Measurements from ENCODE around the gene FAM227A.

Gene FAM227A

DNA sequence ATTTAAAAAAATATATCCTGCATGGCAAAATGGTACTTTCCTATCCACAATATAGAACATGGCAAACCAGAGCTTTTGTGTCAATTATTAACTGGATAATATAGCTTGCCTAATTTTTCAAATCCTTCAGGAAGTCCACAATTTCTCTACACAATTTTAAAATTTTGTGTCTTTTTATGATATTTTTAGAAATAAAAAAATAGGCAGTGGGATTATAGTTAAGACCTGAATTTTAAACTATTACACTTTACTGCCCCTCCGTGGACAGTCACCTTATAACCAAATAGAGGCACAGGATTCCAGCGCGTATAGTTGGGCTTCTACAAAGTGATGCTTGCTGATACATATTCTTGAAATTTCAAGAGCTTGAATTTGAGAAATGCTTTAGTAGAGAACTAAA, 84.1 kb downstream of the FAM227A start:
- no peaks in the 10 kb centered on the region for H3K36me3 ChIP-seq (ENCODE audit: control insufficient read depth, insufficient read depth, low read length)
- no peak overlapping the region for H3K27ac ChIP-seq (ENCODE audit: insufficient read depth, low read depth, low read length, poor library complexity, severe bottlenecking)
- 12 to 13% methylated on average over 2 to 3 of the region's 3 CpGs for WGBS, 2 experiments
- H3K27me3 ChIP-seq (ENCODE audit: control insufficient read depth, insufficient read depth, low read length, poor library complexity, severe bottlenecking): peaks cover 5% of the 10 kb centered on the region
- no peaks in the 10 kb centered on the region for H3K9me3 ChIP-seq (ENCODE audit: control insufficient read depth, low read length)
- H3K4me3 ChIP-seq (ENCODE audit: insufficient read depth, low read depth, low read length): no peak overlapping the region
- peaks cover 8% of the 10 kb centered on the region for H3K4me1 ChIP-seq (ENCODE audit: control insufficient read depth, insufficient read depth, low read length)

DNA sequence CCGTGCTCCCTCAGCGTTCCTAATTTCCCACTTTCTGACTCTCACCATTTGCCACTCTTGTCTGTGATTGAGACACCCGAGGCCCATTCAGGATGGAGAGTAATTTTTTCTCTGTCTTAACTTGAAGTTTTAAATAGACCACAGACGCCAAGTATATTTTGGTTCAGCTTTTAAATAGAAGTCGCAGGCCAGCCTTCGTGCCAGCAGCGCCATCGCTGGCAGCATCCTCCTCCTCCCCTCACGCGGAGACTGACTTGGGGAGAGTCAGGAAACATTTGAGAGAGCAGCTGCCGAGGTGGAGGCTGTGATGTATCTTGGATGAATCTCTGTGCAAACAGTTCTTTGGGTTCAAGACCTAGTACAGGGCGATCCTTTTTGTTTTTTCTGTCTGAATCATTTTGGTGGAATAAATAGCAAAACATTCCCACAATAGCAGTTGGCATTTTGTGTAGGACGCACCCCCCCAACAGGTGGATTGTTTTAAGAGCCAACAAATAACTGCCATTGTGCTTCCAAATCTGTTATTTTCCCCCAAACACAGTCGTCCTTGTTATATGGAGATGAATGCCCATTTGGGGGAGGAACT, 85.3 kb downstream of the FAM227A start:
- WGBS, 2 experiments: 6 to 7% methylated on average over 13 to 14 of the region's 14 CpGs
- H3K27me3 ChIP-seq (ENCODE audit: control insufficient read depth, insufficient read depth, low read length, poor library complexity, severe bottlenecking): peaks cover 5% of the 10 kb centered on the region
- H3K9me3 ChIP-seq (ENCODE audit: control insufficient read depth, low read length): no peaks in the 10 kb centered on the region
- peaks cover 8% of the 10 kb centered on the region for H3K4me1 ChIP-seq (ENCODE audit: control insufficient read depth, insufficient read depth, low read length)
- H3K4me3 ChIP-seq (ENCODE audit: insufficient read depth, low read depth, low read length): peak overlapping the region; percentile 54
- peak overlapping the region; percentile 77 for H3K27ac ChIP-seq (ENCODE audit: insufficient read depth, low read depth, low read length, poor library complexity, severe bottlenecking)
- H3K36me3 ChIP-seq (ENCODE audit: control insufficient read depth, insufficient read depth, low read length): no peaks in the 10 kb centered on the region

DNA sequence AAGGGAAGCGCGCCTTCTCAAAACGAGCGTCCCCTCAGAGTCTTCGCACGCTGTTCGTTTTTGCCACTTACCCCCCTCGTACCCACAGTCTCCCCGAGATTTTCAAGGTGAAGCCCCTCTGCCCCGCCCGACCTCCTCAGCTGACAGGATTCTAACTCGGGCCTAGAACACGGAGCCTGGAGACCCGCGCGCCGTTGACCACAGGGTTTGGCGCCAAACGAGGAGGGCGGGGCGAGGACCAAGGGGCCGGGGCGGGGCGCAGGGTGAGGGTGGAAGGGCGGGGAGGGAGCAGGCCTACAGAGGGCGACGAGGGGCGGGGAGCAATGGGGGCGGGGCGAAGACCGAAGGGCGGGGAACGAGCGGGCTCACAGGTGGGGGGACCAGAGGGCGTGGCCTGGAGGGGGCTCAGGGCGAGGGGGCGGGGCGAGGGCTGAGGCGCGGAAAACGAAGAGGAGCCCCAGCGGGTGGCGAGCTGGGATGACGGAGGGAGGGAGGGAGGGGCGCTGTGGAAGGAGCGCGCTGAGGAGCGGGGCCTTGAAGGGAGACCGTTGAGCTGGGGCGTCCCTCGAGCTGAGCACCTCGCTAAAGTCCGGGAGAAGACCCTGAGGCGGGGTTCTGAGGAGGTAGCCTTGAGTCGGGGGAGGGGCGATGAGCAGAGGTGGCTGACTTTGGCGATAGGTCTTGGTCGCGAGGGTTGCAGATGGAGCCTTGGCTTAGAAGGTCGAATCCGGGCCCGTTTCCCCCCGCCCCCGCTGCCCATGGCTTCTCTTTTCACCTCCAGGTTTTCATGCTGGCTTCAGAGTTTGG, 86.0 kb downstream of the FAM227A start, which contains the start of gene DMC1:
DMC1 (minus strand) TSS at position 212 of the 807 bp plus-strand sequence. CDS start 1,927 bp downstream, outside the sequence.
- Histone ChIP-seq H3K9me3 (ENCODE audit: control insufficient read depth, low read length) (no peaks in the 10 kb centered on the region), H3K4me3 (ENCODE audit: insufficient read depth, low read depth, low read length) (peak within 1 kb of the TSS; percentile 54), H3K4me1 (ENCODE audit: control insufficient read depth, insufficient read depth, low read length) (peaks cover 8% of the 10 kb centered on the region), H3K36me3 (ENCODE audit: control insufficient read depth, insufficient read depth, low read length) (no peaks in the 10 kb centered on the region), H3K27ac (ENCODE audit: insufficient read depth, low read depth, low read length, poor library complexity, severe bottlenecking) (peak within 1 kb of the TSS; percentile 77), H3K27me3 (ENCODE audit: control insufficient read depth, insufficient read depth, low read length, poor library complexity, severe bottlenecking) (peaks cover 5% of the 10 kb centered on the region)
- WGBS, 2 experiments: 0% methylated on average over 63 to 64 of the region's 64 CpGs

DNA sequence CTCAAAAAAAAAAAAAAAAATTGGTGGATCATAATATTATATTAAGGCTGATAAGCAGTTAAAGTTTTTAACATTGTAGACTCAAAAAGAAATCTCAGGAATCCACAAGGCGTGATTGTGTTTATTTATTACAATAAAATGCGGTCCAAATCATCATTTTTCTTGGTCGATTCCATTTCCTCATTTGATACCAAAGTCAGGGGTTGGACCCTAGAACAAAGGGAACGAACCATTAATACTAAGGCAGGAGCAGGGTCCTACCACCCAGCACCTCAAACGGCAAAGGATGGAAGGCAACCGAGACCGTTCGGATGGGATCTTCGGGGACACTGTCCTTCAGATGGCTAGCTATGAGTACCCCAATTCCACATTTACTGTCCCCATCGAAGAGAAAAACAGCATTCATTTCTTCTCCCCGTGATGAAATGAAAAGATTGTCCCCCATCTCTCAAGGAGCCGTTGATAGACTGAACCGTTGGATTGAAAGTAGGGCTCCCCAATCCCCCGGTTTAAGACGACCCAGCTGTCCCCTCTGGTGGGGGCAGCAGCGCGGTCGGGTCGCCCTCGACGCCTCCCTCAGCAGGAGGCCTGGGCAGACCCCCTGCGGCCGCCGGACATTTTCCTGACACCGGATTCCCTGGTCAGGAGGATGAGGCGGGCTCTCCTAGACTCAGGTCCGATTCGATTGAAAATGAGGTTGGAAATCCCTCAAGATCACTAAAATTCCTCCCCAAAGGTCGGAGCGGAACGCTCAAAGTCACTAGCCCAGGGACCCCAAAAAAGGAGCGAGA, 86.8 kb downstream of the FAM227A start:
- Histone ChIP-seq H3K27me3 (ENCODE audit: control insufficient read depth, insufficient read depth, low read length, poor library complexity, severe bottlenecking) (peaks cover 5% of the 10 kb centered on the region), H3K36me3 (ENCODE audit: control insufficient read depth, insufficient read depth, low read length) (no peaks in the 10 kb centered on the region), H3K27ac (ENCODE audit: insufficient read depth, low read depth, low read length, poor library complexity, severe bottlenecking) (peak overlapping the region; percentile 19), H3K4me3 (ENCODE audit: insufficient read depth, low read depth, low read length) (peak overlapping the region; percentile 44), H3K9me3 (ENCODE audit: control insufficient read depth, low read length) (no peaks in the 10 kb centered on the region), H3K4me1 (ENCODE audit: control insufficient read depth, insufficient read depth, low read length) (peaks cover 8% of the 10 kb centered on the region)
- WGBS, 2 experiments: 31 to 34% methylated on average over 32 of the region's 32 CpGs

DNA sequence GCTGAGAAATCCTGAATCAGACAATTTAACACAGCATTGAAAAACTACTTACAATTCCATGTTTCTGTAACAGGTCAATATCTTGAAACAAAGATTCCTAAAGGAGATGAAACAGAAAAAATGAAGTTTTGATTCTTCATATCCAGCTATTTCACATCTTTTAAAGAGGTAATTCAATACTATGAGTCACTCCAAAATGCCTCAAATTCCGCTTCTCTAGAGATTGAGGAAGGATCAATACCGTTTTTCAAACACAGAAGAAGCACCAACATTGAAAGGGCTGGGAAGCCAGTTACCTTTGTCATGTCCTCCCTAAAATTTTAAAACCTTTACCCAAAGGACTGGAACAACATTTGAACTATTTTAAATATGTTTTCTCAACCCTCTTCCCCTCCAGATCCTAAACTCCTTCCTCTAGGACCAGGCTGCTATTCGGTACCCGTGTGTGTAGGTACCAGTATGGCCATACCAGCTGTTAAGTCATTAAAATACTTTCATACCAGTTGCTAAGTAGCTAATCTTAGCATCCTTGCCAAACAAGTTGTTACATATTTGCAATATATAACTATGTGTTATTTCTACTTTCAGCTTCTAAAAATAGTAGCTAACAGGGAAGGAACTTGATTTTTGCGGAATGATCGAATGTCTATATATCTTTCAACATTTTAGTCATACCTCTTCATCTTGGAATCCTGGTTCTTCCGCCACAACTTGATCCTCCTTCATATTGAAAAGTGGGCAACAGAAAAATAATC, 88.5 kb downstream of the FAM227A start:
- no peaks in the 10 kb centered on the region for H3K36me3 ChIP-seq (ENCODE audit: control insufficient read depth, insufficient read depth, low read length)
- no peak overlapping the region for H3K27ac ChIP-seq (ENCODE audit: insufficient read depth, low read depth, low read length, poor library complexity, severe bottlenecking)
- WGBS, 2 experiments: 83 to 86% methylated on average over 6 of the region's 7 CpGs
- H3K27me3 ChIP-seq (ENCODE audit: control insufficient read depth, insufficient read depth, low read length, poor library complexity, severe bottlenecking): peaks cover under 1% of the 10 kb centered on the region
- peaks cover 8% of the 10 kb centered on the region for H3K4me1 ChIP-seq (ENCODE audit: control insufficient read depth, insufficient read depth, low read length)
- no peak overlapping the region for H3K4me3 ChIP-seq (ENCODE audit: insufficient read depth, low read depth, low read length)
- H3K9me3 ChIP-seq (ENCODE audit: control insufficient read depth, low read length): no peaks in the 10 kb centered on the region

DNA sequence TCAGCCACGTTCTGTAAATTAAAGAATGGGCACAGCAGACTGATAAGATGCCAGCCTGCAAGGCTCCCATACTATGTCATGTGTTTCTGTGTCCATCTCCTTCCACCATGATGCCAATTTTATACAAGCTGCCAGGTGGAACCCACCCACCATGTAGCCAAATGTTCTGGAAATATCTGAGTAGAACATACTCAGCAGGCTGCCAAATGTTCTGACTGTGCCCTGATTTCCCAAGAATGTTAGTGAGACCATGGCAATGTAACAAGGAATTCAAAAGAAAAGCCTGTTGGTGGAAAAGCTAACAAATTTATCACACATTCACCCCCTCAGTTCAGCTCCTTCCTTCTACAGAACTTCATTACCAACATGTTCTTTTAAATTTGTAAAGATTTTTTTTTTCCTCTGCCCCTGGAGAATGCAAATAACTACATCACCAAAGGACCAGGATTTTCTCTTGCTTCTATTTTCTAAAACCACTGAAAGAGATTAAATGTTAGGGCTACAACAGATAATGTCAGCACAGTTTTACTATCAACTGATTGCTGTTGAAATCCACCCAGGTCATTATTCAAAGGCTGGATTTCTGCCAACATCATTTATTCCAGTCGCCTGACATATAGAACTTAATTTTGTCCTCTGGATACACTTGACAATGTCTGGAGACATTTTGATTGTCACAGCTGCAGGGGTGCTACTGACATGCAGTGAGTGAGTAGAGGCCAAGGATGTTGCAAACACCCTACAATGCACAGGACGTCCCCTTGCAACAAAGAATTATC, 89.3 kb downstream of the FAM227A start:
- Histone ChIP-seq H3K36me3 (ENCODE audit: control insufficient read depth, insufficient read depth, low read length) (no peaks in the 10 kb centered on the region), H3K4me3 (ENCODE audit: insufficient read depth, low read depth, low read length) (no peak overlapping the region)

DNA sequence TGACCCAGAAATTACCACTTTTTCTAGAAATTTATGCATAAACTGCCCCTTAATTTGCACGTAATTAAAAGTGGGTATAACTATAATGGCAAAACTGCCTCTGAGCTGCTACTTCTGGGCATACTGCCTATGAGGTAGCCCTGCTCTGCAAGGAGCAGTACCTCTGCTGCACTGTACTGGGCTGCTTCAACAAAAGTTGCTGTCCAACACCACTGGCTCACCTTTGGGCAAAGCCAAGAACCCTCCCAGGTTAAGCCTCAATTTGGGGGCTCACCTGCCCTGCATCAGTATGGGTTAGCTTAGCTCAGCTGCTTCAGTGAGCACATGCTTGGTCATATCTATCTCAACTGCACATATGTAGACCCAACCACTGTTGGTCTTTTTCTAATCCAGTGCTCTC, 90.8 kb downstream of the FAM227A start:
- Histone ChIP-seq H3K36me3 (ENCODE audit: control insufficient read depth, insufficient read depth, low read length) (no peaks in the 10 kb centered on the region), H3K4me3 (ENCODE audit: insufficient read depth, low read depth, low read length) (no peak overlapping the region), H3K27ac (ENCODE audit: insufficient read depth, low read depth, low read length, poor library complexity, severe bottlenecking) (no peak overlapping the region), H3K9me3 (ENCODE audit: control insufficient read depth, low read length) (no peaks in the 10 kb centered on the region), H3K27me3 (ENCODE audit: control insufficient read depth, insufficient read depth, low read length, poor library complexity, severe bottlenecking) (no peaks in the 10 kb centered on the region), H3K4me1 (ENCODE audit: control insufficient read depth, insufficient read depth, low read length) (no peaks in the 10 kb centered on the region)
- WGBS, 2 experiments: 90 to 100% methylated on average over 1 of the region's 1 CpG

More for the DNA sequence above, 89.3 kb downstream of the FAM227A start:
- Histone ChIP-seq H3K4me1 (ENCODE audit: control insufficient read depth, insufficient read depth, low read length) (peaks cover 8% of the 10 kb centered on the region), H3K9me3 (ENCODE audit: control insufficient read depth, low read length) (no peaks in the 10 kb centered on the region), H3K27ac (ENCODE audit: insufficient read depth, low read depth, low read length, poor library complexity, severe bottlenecking) (no peak overlapping the region), H3K27me3 (ENCODE audit: control insufficient read depth, insufficient read depth, low read length, poor library complexity, severe bottlenecking) (no peaks in the 10 kb centered on the region)
- WGBS, 2 experiments: 79 to 83% methylated on average over 3 of the region's 3 CpGs

DNA sequence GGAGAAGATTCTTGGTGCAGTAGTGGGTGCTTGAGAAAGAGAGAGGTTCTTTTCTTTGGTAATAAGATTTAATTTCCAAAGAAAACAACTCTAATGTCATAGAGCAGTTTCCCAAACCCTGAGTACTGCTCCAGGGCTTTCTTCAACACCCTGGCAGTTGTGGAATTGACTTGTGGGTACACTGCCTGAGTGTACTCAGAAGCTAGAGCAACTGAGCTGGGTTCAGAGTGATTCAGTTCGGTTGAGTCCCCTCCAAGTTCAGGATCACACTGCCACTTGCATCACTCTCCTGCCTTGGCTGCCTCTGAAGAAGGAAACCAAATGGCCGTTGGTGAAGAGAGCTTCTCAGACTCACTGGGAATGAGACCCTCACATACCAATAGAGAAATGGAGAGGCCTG, 91.5 kb downstream of the FAM227A start:
- H3K27ac ChIP-seq (ENCODE audit: insufficient read depth, low read depth, low read length, poor library complexity, severe bottlenecking): no peak overlapping the region
- no peak overlapping the region for H3K4me3 ChIP-seq (ENCODE audit: insufficient read depth, low read depth, low read length)
- H3K9me3 ChIP-seq (ENCODE audit: control insufficient read depth, low read length): no peaks in the 10 kb centered on the region
- H3K4me1 ChIP-seq (ENCODE audit: control insufficient read depth, insufficient read depth, low read length): no peaks in the 10 kb centered on the region
- no peaks in the 10 kb centered on the region for H3K27me3 ChIP-seq (ENCODE audit: control insufficient read depth, insufficient read depth, low read length, poor library complexity, severe bottlenecking)
- H3K36me3 ChIP-seq (ENCODE audit: control insufficient read depth, insufficient read depth, low read length): no peaks in the 10 kb centered on the region
- 86 to 89% methylated on average over 2 of the region's 2 CpGs for WGBS, 2 experiments

DNA sequence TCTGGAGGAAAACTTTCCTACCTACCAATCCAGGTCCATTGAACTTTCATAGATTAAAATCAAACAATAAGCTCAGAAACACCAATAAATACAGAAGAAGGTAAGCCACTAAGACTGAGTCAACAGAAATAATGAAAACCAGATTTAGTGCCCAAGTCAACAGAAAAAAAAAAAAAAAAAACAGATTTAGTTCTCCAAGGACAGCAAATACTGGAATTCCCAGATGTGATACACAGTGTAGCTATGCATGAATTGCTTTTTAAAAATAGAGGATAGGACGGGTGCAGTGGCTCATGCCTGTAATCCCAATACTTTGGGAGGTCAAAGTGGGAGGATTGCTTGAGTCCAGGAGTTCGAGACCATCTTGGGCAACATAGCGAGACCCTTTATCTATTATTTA, 101.9 kb downstream of the FAM227A start:
- no peaks in the 10 kb centered on the region for H3K36me3 ChIP-seq (ENCODE audit: control insufficient read depth, insufficient read depth, low read length)
- no peaks in the 10 kb centered on the region for H3K27me3 ChIP-seq (ENCODE audit: control insufficient read depth, insufficient read depth, low read length, poor library complexity, severe bottlenecking)
- WGBS, 2 experiments: 90 to 95% methylated on average over 1 to 2 of the region's 3 CpGs
- no peaks in the 10 kb centered on the region for H3K4me1 ChIP-seq (ENCODE audit: control insufficient read depth, insufficient read depth, low read length)
- H3K27ac ChIP-seq (ENCODE audit: insufficient read depth, low read depth, low read length, poor library complexity, severe bottlenecking): no peak overlapping the region
- no peak overlapping the region for H3K4me3 ChIP-seq (ENCODE audit: insufficient read depth, low read depth, low read length)
- no peaks in the 10 kb centered on the region for H3K9me3 ChIP-seq (ENCODE audit: control insufficient read depth, low read length)

Measured in ectodermal cell (in vitro differentiated cells).